ENCODE results near the gene B4GALNT2.
"Not testable (repeated sequence)": the region's sequence is repeated elsewhere in the genome, so short reads cannot be mapped to it uniquely, and the experiment has no call there.

Gene B4GALNT2

DNA sequence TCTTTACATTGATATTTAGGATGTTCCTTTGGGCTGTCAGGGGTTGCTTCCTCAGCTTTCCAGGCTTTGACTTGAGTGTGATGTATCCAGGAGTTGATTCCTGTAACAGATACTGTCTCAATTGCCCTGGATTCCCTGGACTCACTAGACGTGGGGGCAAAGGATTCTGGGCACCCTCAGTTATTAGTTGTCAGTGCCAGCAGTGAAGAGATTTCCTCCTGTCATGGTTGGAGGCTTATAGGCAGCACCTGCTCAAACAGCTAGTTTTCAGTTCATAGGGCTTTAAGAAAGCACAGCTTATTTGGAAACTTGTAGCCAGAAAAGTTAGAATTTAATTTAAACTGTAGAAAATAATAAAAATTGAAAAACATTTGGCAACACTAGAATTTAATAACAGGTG, 9.5 kb upstream of the B4GALNT2 start:
- Histone ChIP-seq H3K27me3 (replicated peaks) (no peaks in the 10 kb centered on the region), H3K36me3 (replicated peaks) (no peaks in the 10 kb centered on the region), H3K27ac (no peak overlapping the region), H3K4me3 (ENCODE audit: low read depth, low read length) (no peak overlapping the region)
- no peak for DNase-seq
- in situ Hi-C loops (cut with HindIII; ENCODE audit: low pct_ligation_motif_present, low sequenced_read_pairs) = no loop called here
- TF ChIP-seq, protein P1, sequence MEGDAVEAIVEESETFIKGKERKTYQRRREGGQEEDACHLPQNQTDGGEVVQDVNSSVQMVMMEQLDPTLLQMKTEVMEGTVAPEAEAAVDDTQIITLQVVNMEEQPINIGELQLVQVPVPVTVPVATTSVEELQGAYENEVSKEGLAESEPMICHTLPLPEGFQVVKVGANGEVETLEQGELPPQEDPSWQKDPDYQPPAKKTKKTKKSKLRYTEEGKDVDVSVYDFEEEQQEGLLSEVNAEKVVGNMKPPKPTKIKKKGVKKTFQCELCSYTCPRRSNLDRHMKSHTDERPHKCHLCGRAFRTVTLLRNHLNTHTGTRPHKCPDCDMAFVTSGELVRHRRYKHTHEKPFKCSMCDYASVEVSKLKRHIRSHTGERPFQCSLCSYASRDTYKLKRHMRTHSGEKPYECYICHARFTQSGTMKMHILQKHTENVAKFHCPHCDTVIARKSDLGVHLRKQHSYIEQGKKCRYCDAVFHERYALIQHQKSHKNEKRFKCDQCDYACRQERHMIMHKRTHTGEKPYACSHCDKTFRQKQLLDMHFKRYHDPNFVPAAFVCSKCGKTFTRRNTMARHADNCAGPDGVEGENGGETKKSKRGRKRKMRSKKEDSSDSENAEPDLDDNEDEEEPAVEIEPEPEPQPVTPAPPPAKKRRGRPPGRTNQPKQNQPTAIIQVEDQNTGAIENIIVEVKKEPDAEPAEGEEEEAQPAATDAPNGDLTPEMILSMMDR (IDR thresholded peaks at IDR 0.05; ENCODE audit: low read depth, low read length, missing control alignments) = no peak

DNA sequence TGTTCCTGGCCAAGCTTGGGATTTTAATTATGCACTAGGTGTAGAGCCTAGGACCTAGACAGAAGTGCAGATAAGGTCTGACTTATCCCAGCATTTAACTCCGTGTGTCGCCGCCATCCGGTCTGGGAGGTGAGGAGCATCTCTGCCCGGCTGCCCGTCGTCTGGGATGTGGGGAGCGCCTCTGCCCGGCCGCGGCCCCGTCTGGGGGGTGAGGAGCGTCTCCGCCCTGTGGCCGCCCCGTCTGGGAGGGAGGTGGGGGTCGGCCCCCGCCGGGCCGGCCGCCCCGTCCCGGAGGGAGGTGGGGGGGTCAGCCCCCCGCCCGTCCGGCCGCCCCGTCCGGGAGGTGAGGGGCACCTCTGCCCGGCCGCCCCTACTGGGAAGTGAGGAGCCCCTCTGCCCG, 7.1 kb upstream of the B4GALNT2 start:
- H3K36me3 ChIP-seq (replicated peaks) = no peaks in the 10 kb centered on the region
- no peaks in the 10 kb centered on the region for H3K27me3 ChIP-seq (replicated peaks)
- no peak overlapping the region for H3K27ac ChIP-seq
- no peak for DNase-seq
- TF ChIP-seq, protein P1 (IDR thresholded peaks at IDR 0.05; ENCODE audit: low read depth, low read length, missing control alignments) = no peak
- no peak overlapping the region for H3K4me3 ChIP-seq (ENCODE audit: low read depth, low read length)
- in situ Hi-C loops (cut with HindIII; ENCODE audit: low pct_ligation_motif_present, low sequenced_read_pairs) = no loop called here

DNA sequence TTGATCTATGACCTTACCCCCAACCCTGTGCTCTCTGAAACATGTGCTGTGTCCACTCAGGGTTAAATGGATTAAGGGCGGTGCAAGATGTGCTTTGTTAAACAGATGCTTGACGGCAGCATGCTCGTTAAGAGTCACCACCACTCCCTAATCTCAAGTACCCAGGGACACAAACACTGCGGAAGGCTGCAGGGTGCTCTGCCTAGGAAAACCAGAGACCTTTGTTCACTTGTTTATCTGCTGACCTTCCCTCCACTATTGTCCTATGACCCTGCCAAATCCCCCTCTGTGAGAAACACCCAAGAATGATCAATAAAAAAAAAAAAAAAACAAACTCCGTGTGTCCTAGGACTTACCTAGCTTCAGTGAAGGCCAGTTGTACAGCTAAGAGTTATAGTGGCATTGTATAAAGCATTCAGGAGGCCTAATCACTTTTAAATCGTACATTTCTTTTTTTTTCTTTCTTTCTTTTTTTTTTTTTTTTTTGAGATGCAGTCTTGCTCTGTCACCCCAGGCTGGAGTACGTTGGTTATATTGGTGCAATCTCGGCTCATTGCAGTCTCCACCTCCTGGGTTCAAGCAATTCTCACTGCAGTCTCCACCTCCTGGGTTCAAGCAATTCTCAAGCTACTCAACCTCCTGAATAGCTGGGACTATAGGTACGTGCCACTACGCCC, 6.2 kb upstream of the B4GALNT2 start:
- H3K27ac ChIP-seq; in situ Hi-C loops (cut with HindIII; ENCODE audit: low pct_ligation_motif_present, low sequenced_read_pairs); H3K27me3 ChIP-seq (replicated peaks); DNase-seq; H3K4me3 ChIP-seq (ENCODE audit: low read depth, low read length); H3K36me3 ChIP-seq (replicated peaks): not testable (repeated sequence)

DNA sequence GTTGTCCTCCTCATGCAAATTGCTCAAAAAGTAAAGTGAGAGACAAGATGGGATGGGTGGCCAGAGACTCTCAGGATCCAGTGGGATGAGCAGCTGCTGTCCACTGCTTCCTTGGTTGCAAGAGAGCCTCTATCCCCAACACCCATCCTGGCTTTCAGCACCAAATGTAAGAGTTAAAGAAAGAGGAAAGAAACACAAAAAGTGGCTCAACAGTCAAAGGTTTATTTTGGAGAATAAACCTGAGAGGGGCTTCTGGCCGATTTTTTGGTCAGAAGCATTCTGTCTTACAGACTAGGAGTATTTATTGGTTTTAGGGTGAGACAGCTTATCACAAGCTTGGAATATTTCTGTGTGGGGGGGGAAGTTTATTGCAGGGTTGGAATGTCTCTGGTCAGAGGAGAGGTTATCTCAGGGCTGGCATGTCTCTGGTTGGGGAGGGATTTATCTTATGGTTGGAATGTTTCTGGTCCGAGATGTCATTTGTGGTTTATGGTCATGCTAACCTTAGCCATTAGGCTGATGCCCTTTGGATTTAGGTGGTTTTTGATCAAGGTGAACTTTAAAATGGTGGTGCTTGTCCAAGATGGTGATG, 3.1 kb upstream of the B4GALNT2 start:
- H3K27me3 ChIP-seq (replicated peaks); in situ Hi-C loops (cut with HindIII; ENCODE audit: low pct_ligation_motif_present, low sequenced_read_pairs); H3K4me3 ChIP-seq (ENCODE audit: low read depth, low read length); H3K36me3 ChIP-seq (replicated peaks); H3K27ac ChIP-seq; DNase-seq: not testable (repeated sequence)

DNA sequence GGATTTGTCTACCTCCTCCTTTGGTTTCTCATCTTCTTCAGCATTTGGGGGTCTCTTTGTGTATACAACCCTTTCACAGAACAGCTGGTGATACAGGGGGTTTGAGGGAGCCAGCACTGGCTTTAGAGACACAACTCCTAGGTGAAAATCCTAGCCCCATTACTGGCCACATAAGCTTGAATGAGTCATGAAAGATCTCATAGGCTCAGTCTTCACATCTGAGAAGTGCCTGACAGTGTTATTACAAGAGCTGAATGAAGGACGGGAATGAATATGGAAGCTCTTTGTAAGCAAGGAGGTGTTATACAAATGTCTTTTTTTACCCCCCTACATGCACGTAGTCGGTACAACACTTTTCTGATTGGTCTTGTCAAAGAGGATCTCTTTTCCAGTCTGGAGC, 1.7 kb upstream of the B4GALNT2 start:
- DNase-seq = no peak
- in situ Hi-C loops (cut with HindIII; ENCODE audit: low pct_ligation_motif_present, low sequenced_read_pairs) = no loop called here

DNA sequence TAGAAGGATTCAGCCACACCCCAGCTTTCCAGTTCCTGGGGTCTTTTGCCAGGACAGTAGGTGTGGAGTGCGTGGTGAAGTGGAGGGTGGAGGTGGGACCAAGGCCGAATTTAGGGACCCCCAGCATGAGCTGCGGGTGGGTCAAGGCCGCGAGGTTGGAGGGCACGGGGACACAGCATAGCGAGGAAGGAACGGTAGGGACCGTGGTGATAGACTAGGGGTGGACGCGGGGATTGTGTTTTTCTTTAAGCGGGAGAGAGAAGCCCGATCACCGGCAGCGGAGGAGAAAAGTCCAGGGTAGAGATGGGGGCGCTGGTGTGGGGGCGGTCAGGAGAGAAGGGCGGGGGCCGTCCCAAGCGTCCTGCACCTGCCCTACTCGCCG, 261 bp upstream of the B4GALNT2 start:
- no peak overlapping the region for H3K27ac ChIP-seq
- TF ChIP-seq, protein P1 (IDR thresholded peaks at IDR 0.05; ENCODE audit: low read depth, low read length, missing control alignments) = no peak
- DNase-seq = no peak
- in situ Hi-C loops (cut with HindIII; ENCODE audit: low pct_ligation_motif_present, low sequenced_read_pairs) = no loop called here
- peak overlapping the region; percentile 50 for H3K4me3 ChIP-seq (ENCODE audit: low read depth, low read length)
- H3K36me3 ChIP-seq (replicated peaks) = no peaks in the 10 kb centered on the region
- H3K27me3 ChIP-seq (replicated peaks) = no peaks in the 10 kb centered on the region

More for the DNA sequence above, 1.7 kb upstream of the B4GALNT2 start:
- Histone ChIP-seq H3K27ac (no peak overlapping the region), H3K36me3 (replicated peaks) (no peaks in the 10 kb centered on the region), H3K4me3 (ENCODE audit: low read depth, low read length) (no peak overlapping the region), H3K27me3 (replicated peaks) (no peaks in the 10 kb centered on the region)
- TF ChIP-seq, protein P1 (IDR thresholded peaks at IDR 0.05; ENCODE audit: low read depth, low read length, missing control alignments) = no peak

DNA sequence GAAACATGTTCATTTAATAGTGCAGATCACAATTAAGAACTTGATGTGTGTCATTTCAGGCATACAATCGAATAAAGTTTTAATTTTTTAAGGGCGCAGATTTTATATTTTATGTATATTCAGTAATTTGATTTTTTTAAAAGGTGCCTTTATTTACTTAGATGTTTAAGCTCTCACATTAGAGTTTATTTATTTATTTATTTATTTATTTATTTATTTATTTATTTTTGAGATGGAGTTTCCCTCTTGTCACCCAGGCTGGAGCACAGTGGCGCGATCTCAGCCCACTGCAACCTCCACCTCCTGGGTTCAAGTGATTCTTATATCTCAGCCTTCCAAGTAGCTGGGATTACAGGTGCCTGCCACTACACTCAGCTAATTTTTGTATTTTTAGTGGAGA, 3.8 kb downstream of the B4GALNT2 start:
- no peak overlapping the region for H3K27ac ChIP-seq
- TF ChIP-seq, protein P1 (IDR thresholded peaks at IDR 0.05; ENCODE audit: low read depth, low read length, missing control alignments) = no peak
- in situ Hi-C loops (cut with HindIII; ENCODE audit: low pct_ligation_motif_present, low sequenced_read_pairs) = no loop called here
- H3K36me3 ChIP-seq (replicated peaks) = no peaks in the 10 kb centered on the region
- no peak for DNase-seq
- no peaks in the 10 kb centered on the region for H3K27me3 ChIP-seq (replicated peaks)
- no peak overlapping the region for H3K4me3 ChIP-seq (ENCODE audit: low read depth, low read length)

DNA sequence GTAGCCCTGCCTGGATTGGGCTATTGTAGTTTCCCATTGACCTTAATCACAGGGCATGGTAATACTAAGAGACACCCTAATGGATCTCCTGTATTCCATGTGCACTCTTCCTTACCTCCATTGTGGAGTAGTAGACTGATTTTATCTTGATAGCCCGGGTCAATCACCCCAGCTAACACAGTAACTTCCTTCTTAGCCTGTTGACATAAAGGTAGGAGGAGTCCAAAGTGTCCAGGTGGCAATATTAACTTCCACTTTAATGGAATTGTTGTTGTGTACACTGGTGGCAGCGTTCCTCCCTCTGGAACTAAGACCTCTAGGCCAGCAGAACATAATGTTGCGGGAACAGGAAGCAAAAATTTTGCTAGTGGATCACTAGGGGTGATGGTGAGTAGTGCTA, 13.1 kb downstream of the B4GALNT2 start:
- H3K4me3 ChIP-seq (ENCODE audit: low read depth, low read length); H3K27ac ChIP-seq; DNase-seq; H3K36me3 ChIP-seq (replicated peaks); in situ Hi-C loops (cut with HindIII; ENCODE audit: low pct_ligation_motif_present, low sequenced_read_pairs); H3K27me3 ChIP-seq (replicated peaks): not testable (repeated sequence)

Measured in brain microvascular endothelial cell (primary cell).